VCaP (cell line): ENCODE measurements around the gene IFITM1.
"Not testable (repeated sequence)": the region's sequence is repeated elsewhere in the genome, so short reads cannot be mapped to it uniquely, and the experiment has no call there.

Experiments used
- H3K27ac ChIP-seq: fragments of 450-650 bp; 2 replicates; pipeline ENCODE4 v1.5.1; 2017
- TF ChIP-seq, protein P1 (sequence below): fragments of 450-650 bp; conservative IDR thresholded peaks from 2 replicates; pipeline ENCODE4 v1.5.1; 2017; ENCODE audit warnings: mild to moderate bottlenecking, moderate library complexity

The IFITM1 gene

GRCh38 chr11:330694-331357 lies 17.0 kb downstream of the IFITM1 start:
- no peak overlapping the region for H3K27ac ChIP-seq
- TF ChIP-seq, protein P1, sequence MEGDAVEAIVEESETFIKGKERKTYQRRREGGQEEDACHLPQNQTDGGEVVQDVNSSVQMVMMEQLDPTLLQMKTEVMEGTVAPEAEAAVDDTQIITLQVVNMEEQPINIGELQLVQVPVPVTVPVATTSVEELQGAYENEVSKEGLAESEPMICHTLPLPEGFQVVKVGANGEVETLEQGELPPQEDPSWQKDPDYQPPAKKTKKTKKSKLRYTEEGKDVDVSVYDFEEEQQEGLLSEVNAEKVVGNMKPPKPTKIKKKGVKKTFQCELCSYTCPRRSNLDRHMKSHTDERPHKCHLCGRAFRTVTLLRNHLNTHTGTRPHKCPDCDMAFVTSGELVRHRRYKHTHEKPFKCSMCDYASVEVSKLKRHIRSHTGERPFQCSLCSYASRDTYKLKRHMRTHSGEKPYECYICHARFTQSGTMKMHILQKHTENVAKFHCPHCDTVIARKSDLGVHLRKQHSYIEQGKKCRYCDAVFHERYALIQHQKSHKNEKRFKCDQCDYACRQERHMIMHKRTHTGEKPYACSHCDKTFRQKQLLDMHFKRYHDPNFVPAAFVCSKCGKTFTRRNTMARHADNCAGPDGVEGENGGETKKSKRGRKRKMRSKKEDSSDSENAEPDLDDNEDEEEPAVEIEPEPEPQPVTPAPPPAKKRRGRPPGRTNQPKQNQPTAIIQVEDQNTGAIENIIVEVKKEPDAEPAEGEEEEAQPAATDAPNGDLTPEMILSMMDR = no peak

GRCh38 chr11:331358-332060 lies 17.7 kb downstream of the IFITM1 start:
- no peak overlapping the region for H3K27ac ChIP-seq
- TF ChIP-seq, protein P1 = no peak

DNA sequence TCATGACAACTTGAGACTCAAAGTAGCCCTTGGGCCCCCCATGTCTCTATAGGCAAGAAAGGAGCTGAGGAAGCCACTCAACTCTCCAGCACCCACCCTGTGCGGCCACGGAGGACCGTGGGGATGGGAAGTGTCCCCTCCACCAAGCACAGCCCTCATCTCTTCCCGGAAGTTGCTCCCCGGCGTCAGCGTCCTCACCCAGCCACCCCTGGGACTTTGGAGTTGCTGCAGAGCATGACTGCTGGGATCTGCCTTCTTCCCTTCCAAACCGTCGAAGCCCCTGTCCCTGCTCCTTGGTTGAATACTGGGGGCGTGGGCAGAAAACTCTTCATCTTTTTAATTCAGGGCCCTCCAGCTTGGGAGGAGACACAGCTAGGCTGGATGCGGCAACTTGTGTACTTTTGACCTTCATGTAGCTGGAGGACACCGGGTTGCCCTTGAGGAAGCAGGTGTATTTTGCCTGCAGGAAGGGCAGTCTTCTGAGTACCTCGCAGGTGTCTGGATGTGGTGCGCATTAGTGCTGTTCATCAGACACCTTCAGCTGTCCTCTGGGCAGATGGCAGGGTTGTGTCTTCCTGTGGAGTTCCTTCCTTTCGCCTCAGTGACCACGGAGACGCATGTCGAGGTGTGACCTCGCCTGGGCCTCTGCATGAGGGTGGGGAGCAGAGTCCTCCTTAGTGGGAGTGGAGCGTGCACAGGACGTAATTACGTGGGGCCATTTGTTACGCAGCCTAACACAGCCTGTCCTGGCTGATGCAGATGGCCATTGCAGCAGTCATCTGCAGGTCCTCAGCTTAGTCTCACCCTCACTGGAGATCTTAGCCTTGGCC lies 19.0 kb downstream of the IFITM1 start:
- no peak overlapping the region for H3K27ac ChIP-seq
- TF ChIP-seq, protein P1 = no peak

DNA sequence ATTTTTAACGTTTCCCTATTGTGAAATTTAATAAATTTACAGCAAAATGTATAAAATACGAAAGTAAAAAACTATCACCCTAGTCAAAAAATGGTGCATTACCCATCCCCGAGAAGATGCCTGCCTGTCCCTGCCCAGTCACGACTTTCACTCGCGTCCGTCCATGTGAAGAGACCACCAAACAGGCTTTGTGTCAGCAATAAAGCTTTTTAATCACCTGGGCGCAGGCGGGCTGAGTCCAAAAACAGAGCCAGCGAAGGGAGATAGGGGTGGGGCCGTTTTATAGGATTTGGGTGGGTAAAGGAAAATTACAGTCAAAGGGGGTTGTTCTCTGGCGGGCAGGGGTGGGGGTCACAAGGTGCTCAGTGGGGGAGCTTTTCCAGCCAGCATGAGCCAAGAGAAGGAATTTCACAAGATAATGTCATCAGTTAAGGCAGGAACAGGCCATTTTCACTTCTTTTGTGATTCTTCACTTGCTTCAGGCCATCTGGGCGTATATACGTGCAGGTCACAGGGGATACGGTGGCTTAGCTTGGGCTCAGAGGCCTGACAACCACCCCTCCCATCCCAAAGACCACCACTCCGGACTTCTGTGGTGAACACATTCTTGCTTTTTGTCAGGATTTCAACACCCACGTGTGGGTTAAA lies 19.9 kb downstream of the IFITM1 start:
- H3K27ac ChIP-seq = not testable (repeated sequence)

DNA sequence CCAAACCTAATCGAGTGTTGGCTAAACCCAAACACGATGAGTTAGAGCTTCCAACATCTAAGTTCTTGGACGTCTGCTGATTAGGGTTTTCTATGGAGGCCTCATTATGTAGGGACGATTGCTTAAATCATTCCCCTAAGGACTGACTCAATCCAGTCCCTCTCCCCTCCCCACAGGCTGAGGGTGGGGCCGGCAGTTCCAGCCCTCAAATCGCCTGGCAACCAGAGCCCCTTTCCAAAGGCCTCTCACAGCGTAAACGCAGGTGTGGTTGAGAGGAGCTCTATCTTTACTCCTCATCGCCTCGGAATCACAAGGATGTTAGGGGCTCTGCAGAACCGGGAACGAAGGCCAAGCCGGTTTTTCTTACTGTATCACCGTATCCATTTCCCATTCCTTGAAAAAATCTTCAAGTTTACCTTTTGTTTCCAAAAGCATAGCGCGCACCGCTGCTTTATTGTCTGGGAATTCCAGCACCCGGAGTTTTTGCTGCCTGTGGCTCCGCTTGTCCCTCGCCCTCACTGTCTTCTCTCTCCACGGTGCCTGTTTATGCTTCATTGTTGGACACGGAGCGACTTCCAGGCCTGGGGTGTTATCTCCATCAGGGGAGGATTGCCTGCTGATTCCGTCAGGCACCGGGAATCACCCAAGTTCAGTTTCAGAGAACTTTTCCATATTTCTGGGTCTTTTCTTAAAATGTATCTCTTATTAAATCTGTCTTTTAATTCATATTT lies 20.6 kb downstream of the IFITM1 start:
- TF ChIP-seq, protein P1 = no peak
- no peak overlapping the region for H3K27ac ChIP-seq

DNA sequence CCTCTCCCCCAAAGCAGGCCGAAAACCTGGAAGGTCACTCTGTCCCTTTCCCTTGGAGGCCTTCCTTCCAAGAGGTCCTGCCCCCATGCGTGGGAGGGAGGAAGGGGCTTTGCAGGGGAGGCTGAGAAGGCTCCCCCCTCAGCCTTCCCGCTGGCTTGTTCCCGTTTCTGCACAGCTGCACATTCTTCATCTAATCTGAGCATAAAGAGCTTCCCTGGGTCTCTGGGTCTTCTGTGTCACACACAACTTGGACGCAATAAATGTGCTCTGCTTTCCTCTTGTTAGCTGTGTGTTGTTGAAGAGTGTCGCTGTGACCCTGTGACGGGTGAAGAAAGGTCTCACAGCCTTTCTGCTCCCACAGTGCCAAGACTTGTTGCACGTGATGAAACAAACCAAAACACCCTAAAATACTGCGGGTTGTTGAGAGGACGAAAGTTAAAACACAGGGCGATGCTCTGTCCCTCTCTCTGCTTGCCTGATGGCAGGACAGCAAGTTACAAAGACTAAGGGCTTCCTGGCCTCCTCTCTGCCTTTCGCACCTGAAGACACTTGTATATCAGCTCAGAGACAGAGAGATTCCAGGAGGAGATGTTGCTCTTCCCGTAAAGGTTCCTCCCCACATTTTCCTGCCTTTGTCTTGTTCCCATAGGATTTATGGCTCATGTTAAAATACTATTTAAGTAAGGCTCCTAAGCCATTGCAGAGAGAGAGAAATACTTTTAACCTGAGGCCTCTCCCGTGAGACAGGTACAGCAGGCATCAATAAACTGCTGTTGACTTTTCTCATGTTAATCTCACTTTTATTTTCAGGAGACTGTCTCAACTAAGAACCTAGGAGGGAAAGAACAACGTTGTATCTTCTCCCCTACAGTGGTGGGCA lies 22.2 kb downstream of the IFITM1 start:
- TF ChIP-seq, protein P1 = no peak
- no peak overlapping the region for H3K27ac ChIP-seq
